Measurements from ENCODE around the gene ATP5MK.
"Not testable (repeated sequence)": the region's sequence is repeated elsewhere in the genome, so short reads cannot be mapped to it uniquely, and the experiment has no call there.

ATP5MK gene

DNA sequence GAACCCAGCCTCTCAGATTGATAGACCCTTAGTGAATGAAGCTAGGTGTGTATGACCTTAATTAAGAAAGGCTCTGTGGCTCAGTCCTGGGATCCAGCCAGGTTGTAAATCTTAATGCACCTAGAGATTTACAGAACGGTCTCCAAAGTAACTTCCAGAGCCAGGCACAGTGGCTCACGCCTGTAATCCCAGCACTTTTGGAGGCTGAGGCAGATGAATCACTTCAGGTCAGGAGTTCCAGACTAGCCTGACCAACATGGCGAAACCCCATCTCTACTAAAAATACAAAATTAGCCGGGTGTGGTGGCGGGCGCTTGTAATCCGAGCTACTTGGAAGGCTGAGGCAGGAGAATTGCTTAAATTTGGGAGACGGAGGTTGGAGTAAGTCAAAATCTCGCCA is 31.6 kb upstream of the ATP5MK start:
- TF ChIP-seq, protein P1, sequence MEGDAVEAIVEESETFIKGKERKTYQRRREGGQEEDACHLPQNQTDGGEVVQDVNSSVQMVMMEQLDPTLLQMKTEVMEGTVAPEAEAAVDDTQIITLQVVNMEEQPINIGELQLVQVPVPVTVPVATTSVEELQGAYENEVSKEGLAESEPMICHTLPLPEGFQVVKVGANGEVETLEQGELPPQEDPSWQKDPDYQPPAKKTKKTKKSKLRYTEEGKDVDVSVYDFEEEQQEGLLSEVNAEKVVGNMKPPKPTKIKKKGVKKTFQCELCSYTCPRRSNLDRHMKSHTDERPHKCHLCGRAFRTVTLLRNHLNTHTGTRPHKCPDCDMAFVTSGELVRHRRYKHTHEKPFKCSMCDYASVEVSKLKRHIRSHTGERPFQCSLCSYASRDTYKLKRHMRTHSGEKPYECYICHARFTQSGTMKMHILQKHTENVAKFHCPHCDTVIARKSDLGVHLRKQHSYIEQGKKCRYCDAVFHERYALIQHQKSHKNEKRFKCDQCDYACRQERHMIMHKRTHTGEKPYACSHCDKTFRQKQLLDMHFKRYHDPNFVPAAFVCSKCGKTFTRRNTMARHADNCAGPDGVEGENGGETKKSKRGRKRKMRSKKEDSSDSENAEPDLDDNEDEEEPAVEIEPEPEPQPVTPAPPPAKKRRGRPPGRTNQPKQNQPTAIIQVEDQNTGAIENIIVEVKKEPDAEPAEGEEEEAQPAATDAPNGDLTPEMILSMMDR (IDR thresholded peaks at IDR 0.05), result no peak
- no peak overlapping the region for H3K27ac ChIP-seq
- no peak overlapping the region for H3K4me3 ChIP-seq
- no peak for DNase-seq (ENCODE audit: low spot score)

DNA sequence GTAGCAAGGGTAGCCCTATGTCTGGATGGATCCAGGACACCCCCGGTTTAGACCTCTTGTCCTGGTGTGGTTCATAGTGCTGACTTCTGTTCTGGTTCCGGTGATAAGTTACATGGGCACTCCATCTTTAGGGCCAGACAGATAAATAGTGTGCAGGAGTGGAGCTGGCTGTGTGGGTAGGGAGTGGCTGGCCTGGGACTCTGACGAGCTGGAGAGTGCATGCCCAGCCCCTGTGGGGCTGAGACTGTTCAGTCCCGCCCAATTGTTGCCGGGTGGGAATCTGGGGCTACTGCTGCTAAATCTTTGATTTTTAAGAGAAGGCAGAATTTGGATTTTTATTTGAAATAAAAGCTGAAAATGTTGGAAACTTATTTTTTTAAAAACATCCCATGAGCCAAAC is 27.5 kb upstream of the ATP5MK start:
- no peak for DNase-seq (ENCODE audit: low spot score)
- no peak overlapping the region for H3K4me3 ChIP-seq
- TF ChIP-seq, protein P1 (IDR thresholded peaks at IDR 0.05), result no peak
- H3K27ac ChIP-seq, result no peak overlapping the region

DNA sequence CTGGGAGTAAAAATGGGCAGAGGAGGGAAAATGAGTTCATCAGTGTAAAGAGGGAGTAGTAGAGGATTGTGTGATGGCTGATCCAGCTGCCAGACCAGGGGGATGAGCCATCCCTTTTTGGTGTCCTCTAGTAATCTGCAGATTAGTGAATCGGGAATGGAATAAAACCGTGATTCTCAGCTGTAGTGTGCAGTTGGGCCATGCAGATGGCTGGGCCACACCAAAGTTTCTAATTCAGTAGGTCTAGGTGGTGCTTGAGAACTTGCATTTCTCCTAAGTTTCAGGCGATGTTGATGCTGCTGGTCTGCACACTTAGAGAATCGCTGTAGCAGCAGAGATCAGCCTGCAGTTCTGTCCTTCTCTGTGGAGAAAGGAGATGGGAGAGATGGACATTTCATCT is 22.8 kb upstream of the ATP5MK start:
- no peak overlapping the region for H3K27ac ChIP-seq
- DNase-seq (ENCODE audit: low spot score), result no peak
- TF ChIP-seq, protein P1 (IDR thresholded peaks at IDR 0.05), result no peak
- no peak overlapping the region for H3K4me3 ChIP-seq

DNA sequence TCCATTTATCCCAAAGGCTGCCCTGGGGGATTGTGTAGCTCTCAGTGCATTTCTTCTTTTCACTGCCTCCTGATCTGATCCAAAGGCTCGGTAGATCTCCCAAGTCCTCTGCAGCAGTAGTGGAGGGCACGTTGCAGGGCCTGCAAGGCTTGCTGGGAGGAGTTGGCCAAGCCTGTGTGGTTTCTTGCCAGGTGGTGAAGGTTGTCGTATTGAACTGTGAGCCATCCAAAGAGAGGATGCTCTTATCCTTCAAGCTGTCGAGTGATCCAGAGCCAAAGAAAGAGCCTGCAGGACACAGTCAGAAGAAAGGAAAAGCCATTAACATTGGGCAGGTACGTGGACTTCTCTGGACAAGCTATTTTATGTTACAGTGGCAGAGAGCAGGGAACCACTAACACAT is 21.3 kb upstream of the ATP5MK start:
- Histone ChIP-seq H3K27ac (no peak overlapping the region), H3K4me3 (no peak overlapping the region)
- no peak for DNase-seq (ENCODE audit: low spot score)
- TF ChIP-seq, protein P1 (IDR thresholded peaks at IDR 0.05), result no peak

DNA sequence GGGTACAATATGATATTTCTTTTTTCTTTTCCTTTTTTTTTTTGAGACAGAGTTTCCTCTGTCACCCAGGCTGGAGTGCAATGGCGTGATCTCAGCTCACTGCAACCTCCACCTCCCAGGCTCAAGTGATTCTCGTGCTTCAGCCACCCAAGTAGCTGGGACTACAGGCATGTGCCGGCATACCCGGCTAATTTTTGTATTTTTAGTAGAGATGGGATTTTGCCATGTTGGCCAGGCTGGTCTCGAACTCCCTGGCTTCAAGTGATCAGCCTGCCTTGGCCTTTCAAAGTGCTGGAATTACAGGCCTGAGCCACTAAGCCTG is 20.8 kb upstream of the ATP5MK start:
- not testable (repeated sequence) for H3K27ac ChIP-seq; H3K4me3 ChIP-seq; DNase-seq (ENCODE audit: low spot score)

DNA sequence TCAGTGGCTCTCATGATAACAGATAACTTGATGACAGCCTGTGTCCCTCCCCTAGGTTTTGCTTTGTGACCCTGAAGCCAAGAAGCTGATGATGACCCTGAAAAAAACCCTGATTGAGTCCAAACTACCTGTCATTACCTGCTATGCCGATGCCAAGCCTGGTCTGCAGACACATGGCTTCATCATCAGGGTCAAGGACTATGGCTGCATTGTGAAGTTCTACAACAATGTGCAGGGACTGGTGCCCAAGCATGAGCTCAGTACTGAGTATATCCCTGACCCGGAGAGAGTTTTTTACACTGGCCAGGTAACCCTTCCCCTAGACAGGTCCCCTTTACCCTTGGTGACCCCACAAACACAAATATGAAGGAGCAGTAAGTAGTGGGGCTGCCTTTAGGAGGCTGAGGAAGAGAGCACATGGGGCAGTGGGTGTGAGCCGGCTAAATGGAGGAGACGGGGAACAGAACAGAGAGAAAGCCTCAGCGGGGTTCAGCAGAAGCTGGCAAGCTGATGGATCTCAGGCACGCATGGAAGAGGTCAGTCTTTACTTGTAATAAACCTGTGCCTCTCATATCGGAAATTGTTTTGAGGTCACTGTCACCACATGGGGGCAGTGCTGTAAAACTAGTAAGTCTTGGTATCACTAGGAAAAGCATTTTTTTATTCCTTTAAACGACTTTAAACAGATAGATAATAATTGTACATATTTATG is 20.3 kb upstream of the ATP5MK start:
- Histone ChIP-seq H3K4me3 (no peak overlapping the region), H3K27ac (no peak overlapping the region)
- no peak for DNase-seq (ENCODE audit: low spot score)
- TF ChIP-seq, protein P1 (IDR thresholded peaks at IDR 0.05), result peak; percentile 75

DNA sequence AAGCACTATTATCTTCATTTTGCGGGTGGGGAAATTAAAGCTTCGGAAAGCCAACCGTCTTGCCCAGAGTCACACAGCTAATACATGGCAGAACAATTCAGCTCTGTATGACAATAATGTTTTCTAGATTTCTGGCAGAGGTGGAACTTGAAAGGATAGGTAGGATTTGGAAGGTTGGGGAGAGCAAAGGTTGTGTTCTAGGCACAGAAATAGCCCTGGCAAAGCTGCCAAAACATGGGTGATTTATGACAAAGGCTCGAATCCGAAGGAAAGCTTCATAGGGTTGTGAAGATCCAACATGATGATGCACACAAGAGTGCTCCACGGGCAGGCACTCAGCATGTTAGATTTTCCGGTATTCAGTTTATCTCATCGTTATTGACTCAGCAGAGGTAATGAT is 19.3 kb upstream of the ATP5MK start:
- no peak overlapping the region for H3K4me3 ChIP-seq
- H3K27ac ChIP-seq, result no peak overlapping the region
- TF ChIP-seq, protein P1 (IDR thresholded peaks at IDR 0.05), result no peak
- DNase-seq (ENCODE audit: low spot score), result no peak
